ENCODE data around the gene SHB.

Gene SHB

DNA sequence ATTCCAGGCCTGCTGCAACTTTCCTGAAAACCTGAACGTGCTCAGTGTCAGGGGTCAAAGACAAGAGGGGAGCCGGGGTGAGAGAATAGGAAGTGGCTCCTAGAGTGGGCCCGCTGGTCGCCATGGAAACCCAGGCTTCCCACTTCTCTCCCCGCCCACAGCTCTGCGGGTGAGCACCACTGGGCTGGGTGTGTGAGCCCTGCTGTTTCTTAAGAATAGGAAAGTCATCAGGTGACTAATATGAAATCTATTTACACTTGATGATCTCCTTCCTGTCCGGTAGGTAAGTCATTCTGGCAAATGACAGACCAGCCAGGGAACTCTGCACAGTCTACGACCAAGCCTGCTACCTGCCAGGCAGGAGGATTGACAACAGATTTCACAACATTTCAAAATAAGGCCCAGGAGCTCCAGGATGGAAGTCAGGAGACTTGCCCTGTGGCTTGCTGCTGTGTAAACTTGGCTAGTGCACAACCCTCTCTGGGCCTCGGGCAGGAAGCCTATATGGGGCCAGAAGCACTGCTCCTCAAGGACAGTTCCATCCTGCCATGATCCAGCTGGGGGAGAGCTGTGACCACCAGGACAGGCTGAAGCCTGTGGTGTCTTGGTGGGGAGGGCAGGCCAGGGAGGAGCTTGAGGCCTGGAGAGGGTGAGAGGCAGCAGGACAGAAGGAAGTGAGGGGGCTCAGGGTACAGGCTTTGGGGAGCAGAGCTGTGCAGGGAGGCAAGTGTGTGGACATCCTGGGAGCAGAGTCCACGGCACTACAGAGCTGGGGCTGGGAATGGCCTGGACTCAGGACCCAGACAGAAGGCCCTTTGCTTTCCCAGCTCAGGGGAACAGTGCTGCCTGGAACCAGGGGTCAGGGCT is 60.6 kb downstream of the SHB start:
- peak; percentile 29 to 53 for DNase-seq (ENCODE audit: low read depth in 2 of 2)

DNA sequence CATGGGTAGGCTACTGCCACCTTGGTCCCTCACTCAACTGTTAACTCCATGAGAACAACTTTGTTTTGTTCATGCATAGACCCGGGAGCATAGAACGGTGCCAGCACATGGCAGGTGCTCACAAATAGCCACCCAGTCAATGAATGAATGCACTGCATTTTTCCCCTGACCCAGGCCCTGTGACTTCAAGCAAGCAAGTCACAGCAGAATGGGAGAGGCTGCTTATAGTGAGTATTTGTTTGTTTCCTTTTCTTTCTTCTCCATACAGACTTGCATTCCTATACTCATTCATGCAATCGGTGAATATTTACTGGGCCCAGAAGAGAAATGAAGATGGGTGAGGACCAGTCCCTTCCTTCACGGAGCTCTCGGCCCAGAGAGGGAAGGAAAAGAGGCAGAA is 62.0 kb downstream of the SHB start:
- DNase-seq (ENCODE audit: low read depth in 2 of 2), result no peak

DNA sequence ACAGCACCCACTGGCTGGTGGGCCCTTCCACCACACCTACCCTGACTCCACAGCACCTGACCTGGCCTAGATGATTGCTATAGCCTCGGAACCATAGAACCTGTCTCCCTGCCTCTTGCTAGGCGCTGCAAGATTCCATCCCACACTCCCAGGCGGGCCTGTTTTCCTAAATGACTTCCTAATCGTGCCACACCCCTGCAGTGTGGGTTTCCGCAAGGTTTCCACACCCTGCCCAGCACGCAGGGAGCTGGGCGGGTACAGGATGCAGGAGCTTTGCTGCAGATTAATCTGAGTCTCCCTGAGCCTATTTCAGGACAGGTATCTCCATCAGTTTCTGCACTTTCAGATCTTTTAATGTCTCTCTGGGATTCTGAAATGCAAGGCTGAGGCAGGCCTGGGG is 62.9 kb downstream of the SHB start:
- no peak for DNase-seq (ENCODE audit: low read depth in 2 of 2)

DNA sequence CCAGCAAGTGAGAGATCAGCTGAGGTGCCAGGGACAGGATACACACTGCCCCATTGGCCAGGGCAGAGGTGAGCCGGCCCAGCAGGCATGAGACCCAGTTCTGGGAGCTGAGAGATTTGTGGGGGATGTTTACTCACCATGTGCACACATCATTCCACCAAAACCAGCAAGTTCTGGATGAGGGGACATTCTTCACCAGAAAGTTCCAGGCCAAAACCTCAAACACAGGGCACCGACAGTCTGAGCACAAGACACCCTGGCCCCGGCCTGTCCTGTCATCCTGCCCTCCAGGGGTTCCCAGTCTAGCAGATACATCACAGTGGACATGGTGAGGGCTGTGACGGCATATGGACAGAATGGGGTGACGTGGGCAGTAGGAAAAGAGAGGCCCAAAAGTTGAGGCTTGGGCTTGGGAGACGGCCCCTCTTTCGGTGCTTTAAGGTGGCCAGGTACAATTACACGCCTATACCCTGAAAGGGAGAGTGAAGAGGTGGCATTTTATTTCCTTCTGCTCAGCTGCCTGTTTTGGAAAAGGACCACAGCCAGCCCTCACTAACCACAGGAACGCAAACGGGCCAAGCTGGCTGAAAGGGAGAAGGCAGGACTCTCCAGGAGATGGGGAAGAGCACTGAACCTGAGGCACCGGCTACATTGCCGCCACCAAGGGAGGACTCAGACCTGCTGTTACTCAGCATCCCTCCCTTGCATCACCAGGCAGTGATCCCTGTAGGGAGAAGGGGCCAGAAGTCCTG is 64.0 kb downstream of the SHB start:
- no peak for DNase-seq (ENCODE audit: low read depth in 2 of 2)

DNA sequence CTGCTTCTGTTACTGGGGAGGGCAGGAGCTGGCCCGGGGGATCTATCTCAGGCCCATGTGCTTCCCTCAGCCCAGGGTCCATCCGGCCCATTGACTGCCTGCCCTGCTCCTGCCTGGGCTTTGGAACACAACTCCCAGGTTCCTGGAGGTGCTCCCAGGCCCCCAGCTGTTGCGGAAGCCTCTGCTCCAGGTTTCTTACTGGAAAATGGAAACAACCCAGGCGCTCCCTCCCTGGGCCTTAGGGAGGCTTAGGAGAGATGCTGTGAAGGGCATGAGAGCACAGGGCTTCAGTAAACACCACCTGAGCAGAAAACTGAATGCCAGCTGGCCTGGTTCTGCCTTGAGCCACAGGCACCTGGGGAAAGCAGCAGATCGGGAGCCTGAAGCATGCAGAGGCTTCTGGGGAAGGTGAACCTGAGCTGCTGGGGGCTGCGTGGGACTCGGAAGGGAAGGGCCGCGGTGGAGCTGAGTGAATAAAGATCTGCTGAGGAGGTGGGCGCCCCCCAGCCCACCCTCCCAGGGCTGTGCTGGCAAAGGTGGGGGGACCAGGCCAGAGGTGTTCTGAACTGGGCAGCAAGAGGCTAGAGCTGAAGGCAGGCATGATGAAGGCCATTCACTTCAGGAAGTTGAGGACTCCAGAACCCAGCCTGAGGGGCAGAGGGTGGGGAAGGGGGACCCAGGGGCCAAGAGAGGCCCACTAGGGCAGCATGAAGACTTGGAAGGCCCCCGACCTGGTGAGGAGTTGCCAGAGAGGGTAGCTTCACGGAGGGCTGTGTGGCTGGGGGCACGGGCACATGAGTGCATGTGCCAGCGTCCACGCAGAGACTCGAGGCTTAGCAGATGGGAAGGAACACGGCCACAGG is 64.8 kb downstream of the SHB start:
- DNase-seq (ENCODE audit: low read depth in 2 of 2), result no peak

DNA sequence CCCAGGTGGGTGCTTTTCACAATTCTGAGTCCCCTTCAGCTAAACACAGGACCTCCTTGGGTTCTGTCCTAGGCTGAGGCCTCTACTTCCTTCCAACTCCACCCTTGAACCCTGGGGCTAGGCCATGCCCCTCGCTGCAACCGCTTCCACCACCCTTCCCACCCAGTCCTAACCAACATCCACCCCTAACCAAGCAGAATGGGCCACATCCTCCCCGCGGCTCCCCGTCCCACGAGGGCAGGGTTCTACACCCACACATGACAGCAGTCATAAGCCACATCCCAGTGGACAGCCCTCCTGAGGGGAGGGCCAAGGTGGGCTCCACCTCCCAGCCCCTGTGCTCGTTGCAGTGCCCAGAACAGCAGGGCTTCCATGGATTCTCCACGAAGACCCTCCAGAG is 65.8 kb downstream of the SHB start:
- DNase-seq (ENCODE audit: low read depth in 2 of 2), result no peak

DNA sequence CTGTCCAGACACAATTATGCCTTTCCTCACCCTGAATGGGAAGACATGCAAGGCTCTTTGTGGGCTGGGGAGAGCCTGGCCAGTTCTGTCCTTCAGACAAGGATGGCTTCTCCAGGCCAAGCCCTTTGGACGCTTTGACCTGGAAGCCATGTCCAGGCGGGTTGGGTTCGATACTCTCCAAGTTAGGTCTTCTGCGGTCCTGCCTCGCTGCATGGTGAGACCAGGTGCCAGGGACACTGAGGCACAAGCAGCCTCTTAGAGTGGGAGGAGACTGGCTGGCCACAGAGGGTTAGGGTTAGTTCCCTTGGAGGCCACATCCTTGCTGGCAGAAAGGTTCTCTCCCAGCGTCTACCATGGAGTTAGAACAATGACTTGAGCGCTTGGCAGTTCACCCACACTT is 67.6 kb downstream of the SHB start:
- DNase-seq (ENCODE audit: low read depth in 2 of 2), result no peak

DNA sequence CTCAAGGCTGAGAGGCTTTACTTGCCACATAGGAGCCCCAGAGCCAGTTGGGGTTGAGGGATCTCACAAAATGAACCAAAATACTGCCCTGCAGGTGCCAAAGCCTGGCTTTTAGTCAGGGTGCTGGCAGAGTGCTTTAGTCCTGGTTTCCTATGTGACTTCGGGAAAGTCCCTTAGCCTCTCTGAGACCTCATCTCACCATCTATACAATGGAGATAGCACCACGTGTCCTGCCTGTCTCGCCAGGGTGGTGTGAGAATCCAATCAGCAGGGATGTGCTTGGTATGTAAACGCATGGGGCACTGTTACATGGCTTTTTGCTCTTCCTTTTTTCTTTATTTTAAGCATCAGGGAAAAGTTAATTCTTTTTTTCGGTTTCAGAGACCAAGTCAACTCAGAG is 68.3 kb downstream of the SHB start:
- DNase-seq (ENCODE audit: low read depth in 2 of 2), result no peak

DNA sequence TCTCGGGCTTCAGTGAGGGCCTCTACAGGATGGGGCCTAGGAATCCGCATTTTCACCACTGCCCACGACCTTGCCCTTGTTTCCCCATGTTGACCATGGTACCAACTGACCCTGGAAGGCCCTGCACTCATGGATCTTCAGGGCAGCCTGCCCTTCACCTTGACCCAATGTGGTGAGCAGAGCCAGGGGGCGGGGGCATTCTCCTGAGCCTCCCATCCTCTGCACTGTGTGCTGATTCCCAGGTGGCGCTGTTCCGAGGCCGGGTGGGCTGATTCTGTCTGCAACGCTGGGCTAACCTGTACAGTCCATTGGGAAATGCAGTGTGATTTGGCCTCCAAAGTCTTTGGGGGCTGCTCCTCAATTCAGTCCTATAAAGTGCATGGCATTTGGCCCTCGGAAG is 68.7 kb downstream of the SHB start:
- no peak for DNase-seq (ENCODE audit: low read depth in 2 of 2)

DNA sequence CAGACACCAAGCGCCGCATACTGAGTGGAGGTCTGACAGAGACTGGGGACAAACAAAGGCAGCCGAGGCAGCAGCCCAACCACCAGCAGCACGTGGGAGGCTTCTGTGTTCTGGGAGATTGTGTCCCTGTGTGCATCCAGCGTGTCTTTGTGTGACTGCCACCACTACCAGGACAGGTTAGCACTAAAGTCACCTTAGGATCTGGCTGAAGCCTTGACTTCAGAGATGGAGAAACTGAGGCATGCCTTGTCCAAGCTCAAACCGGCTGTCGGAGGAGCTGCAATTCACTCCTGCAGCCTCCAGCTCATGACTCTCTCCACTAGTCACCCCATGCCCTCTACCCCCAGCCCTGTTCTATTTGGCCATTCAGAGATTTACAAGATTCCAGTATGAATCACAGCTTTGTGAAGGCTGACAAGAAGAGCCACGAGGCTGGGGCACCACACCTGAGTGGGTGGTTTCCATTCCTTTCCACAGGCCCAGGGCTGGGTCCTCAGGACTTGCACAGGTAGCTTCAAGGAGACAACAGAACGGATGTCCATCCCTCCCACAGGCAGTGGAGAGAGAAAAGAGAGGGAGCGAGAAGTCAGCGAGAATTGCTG is 69.3 kb downstream of the SHB start:
- DNase-seq (ENCODE audit: low read depth in 2 of 2), result no peak

DNA sequence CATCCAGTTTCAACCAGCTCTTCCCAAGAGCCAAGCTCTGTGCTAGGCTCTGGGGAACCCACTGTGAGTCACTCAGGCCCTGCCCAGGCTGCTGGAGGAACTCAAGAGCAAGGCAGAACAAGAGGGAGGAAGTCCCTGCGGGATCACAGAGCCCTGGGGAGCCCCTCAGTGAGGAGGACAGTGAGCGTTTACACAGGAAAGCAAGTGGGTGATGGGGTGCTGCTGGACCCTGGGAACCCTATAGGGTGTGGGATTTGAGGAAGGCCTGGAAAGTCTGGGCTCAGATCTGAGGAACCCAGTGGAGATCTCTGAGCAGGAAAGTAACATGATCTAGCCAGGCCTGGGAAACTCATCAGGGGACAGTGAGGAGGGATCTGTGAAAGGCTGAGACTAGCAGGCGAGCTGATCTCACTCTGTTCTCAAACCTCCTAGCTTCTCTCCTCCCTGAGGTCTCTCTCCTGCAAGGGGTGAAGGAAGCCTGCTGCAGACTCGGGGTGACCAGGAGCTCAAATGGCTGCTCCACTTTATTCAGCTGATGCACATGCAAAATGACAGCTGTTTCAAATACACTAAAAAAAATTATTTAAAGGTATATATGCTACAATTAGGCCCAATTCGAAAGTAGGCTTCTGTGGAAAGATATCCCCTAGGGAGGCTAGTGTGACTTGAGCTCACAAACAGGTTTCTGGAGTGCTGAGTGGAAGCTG is 70.0 kb downstream of the SHB start:
- DNase-seq (ENCODE audit: low read depth in 2 of 2), result no peak

DNA sequence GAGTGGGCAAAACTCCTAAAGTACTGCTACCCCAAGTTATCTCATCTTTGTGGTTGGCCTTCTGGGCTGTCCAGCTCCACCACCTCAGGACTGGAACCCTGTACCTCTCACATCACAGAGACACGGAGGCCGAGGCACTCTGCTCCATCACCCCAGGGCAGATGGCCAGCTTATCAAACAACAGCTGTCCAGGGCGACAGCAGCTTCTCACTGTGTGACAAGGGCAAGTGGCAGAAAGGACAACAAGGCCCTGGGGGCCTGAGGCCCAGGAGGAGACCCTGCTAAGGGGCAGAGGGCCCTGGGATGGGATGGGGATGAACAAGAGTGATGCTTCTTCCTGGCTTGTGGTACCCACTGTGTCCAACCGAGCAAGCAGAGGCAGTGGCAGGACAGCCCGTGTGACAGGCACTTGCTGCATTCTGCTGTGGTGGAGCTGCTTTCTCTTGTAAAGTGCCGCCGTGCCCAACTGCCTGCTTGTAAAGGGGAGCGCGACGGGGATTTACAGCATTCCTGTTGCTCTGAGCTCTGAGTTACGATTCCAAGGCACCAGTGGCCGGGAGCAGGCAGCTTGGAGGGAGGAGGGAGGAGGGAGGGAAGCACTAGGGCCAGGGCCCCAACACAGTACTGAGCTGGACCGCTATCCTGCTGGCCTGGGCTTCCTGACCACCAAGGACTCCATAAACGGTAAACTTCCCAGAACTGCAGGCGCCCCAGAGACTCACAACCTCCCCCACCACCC is 71.2 kb downstream of the SHB start:
- no peak for DNase-seq (ENCODE audit: low read depth in 2 of 2)

DNA sequence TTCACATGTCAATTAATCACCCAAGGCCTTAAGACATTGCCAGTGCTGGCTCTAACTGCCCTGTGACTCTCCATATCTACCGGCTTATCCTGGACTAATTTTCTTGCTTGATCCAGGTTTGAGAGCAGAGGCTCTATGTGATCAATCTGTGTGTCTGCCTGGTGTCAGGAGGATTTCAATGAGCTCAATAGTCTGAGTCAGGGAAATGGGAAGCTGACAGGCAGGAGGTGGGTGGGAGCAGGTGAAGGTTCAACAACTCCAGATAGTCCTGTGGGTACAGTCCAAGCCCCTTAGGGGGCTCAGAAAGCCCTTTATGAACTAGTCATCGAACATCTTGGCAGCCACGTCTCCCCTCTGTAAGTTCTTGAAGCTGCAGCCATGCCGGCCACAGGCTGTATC is 72.2 kb downstream of the SHB start:
- no peak for DNase-seq (ENCODE audit: low read depth in 2 of 2)

DNA sequence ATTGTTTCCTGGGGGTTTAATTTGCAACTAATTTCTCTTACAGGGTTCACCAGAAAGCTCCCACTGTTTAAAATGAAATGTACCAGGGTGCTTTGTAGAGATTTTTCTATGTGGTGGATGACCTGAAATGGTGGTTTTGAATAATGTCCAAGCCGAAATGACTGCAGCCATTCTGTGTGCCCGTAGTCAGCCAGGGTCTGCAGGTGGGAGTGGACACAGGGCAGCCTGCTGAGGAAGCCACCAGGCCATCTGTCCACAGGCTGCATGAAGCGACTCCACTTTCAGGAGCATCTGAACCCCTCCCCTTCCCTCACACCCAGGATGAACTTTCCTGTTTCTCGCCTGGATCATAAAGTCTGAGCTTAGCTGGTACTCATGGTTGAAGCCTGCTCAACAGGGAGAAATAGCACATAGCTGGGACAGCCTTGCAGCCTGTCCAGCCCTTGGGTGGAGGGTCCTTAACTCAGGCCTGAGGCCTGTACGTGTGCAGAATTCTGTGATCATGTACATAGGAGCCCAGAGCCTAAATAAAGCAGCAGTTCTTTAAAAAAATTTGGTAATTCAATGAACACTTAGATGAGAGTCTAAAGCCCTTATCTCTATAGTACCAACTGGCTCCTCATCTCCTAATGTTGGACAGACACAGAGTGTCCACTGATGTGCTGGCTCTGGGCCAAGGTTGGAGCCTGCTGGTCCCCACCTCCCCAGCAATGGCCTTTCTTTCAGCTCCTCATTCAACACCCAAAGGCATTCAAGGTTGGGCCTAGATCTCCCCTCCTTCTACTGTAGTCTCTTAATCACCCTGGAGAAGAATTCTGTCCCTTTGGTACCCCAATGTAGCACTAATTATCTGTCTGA is 72.8 kb downstream of the SHB start:
- no peak for DNase-seq (ENCODE audit: low read depth in 2 of 2)

DNA sequence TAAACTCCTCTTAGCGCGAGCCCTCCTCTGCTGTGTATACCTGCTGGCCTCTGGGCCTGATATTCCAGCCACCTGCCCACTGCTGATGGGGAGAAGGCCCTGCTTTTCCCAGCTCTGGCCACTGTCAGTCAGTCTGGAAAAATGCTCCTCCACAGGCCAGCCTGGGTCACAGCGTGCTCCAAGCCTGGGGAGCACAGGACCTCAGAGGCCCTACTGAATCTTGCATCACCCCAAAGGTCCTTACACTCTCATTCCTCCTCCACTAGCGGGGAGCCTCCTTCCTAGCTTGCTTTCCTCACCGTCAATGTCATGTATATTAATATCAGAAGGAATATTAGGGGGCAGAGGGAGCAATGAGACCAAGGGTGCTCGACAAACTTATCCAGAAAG is 73.7 kb downstream of the SHB start:
- DNase-seq (ENCODE audit: low read depth in 2 of 2), result no peak

DNA sequence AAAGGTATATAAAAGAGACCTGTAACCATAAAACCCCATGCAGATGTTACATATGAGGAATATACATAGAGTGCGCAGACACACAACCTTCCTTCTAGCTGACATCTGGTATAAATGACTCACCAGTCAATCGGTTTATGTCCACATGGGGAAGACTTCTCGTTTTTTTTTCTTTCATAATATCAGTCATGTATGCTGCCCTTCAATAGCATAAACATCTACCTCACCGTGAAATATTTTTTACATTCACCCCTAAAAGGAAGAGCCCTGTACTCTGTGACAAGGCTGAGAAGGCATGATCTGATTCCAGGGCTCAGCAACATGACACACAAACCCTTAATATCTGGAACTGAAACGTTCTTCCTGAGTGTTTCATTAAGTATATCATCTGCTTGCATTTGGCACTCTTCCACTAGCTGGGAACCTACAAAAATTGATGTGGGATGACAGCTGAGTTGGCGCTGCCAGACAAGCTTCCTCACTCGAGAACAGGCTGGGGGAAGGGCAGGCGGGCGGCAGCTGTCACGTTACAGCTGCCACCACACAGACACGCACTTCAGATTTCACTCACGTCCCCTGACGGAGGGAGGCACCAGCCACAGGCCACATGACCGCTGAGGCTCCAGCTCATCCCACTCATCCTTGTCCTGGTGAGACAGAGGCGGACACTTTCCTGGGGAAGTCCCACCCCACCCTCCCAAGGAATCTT is 74.2 kb downstream of the SHB start:
- DNase-seq (ENCODE audit: low read depth in 2 of 2), result peak in 1 of 2 donors; percentile 11

DNA sequence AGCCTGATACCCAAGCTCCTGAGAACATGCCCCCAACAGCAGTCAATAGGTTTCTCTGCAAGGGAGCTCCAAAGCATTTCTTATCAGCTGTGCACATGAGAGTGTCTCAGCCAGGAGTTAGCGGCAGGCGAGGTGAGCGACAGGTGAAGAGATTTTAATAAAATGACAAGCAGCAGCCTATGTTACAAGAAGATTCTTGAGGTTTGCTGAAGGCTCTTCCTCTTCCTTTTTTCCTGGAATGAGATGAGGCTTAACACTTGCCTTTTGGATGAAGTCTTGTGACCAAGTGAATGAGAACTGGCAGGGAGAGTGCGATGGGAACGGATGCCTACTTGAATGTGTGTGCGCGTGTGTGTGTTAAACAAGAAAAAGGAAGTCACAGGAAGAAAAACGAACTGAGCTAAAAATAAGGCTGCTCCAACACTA is 76.1 kb downstream of the SHB start:
- no peak for DNase-seq (ENCODE audit: low read depth in 2 of 2)

DNA sequence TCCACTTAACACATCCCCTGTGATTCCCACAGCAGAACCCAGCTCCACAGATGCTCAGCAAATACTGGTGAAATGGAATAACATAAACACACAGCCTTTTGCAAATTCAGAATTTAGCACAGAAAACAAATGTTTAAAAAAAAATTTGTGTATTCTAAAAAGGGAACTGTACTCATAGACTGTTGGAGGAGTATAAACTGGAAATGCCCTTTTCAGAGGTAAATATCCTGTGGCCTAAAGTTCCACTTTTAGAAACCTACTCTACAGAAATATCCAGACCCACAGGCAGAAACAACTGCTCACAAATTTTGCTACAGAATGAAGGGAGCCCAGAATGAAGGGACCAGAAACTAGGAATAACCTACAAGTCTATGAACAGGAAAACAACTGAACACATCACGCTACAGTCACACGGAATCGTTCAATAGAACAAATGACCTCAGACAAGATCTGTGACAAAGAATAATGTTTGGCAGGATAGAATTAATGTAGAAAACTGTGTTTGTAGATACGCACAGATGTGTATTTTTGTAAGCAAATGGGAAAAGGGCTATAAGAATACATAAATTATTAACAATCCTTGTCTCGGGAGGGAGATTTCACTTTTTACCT is 78.5 kb downstream of the SHB start:
- no peak for DNase-seq (ENCODE audit: low read depth in 2 of 2)

DNA sequence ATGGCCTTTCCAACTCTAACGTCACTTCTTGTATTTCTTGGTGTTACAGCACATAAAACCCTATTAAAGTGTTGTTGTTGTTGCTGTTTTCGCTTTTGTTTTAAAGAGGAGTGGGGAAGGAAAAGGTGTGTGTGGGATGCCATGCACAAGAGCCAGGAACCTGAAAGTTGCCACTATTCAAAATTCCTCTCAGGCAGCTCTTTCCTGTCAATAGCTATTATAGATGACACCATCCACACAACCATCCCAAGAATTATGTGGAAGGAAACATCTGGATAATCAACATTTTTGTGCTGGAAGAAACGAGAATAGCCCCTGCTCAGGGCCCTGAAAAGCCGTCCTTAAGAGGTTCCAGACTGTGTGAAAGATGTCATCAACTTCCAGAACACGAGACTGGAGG is 79.3 kb downstream of the SHB start:
- DNase-seq (ENCODE audit: low read depth in 2 of 2), result no peak

Measured in activated CD4-positive, alpha-beta T cell treated with anti-CD3 and anti-CD28 coated beads for 24 hours (primary cell).